ENCODE results near the gene ZNF414.

GRCh38 chr19:8503510-8503909, 10.5 kb downstream of the ZNF414 start:
- no peak for TF ChIP-seq SNAI2 (CRISPR knock-in tag; IDR thresholded peaks at IDR 0.05)
- no peak for TF ChIP-seq ESRRG (CRISPR knock-in tag; IDR thresholded peaks at IDR 0.05)
- TF ChIP-seq ISL1 (CRISPR knock-in tag; IDR thresholded peaks at IDR 0.05), result no peak
- TF ChIP-seq CREB5 (CRISPR knock-in tag; IDR thresholded peaks at IDR 0.05; ENCODE audit: low read depth), result no peak
- no peak for TF ChIP-seq TSHZ2 (CRISPR knock-in tag; IDR thresholded peaks at IDR 0.05)
- no peak for TF ChIP-seq ZNF70 (CRISPR knock-in tag; IDR thresholded peaks at IDR 0.05)
- TF ChIP-seq CSRNP3 (CRISPR knock-in tag; IDR thresholded peaks at IDR 0.05), result no peak
- no peak for TF ChIP-seq ARNTL (CRISPR knock-in tag; IDR thresholded peaks at IDR 0.05; ENCODE audit: borderline replicate concordance, low read depth)
- no peak for TF ChIP-seq ZNF8 (CRISPR knock-in tag; IDR thresholded peaks at IDR 0.05)
- no peak for TF ChIP-seq BACH2 (CRISPR knock-in tag; IDR thresholded peaks at IDR 0.05; ENCODE audit: borderline replicate concordance)
- no peak for TF ChIP-seq PATZ1 (CRISPR knock-in tag; IDR thresholded peaks at IDR 0.05; ENCODE audit: borderline replicate concordance)
- no peak for TF ChIP-seq TCF4 (CRISPR knock-in tag; IDR thresholded peaks at IDR 0.05; ENCODE audit: borderline replicate concordance)
- TF ChIP-seq ZFP30 (CRISPR knock-in tag; IDR thresholded peaks at IDR 0.05), result no peak
- TF ChIP-seq ZFP3 (CRISPR knock-in tag; IDR thresholded peaks at IDR 0.05), result no peak

All from SK-N-SH treated with all-trans-retinoic acid at 6 μM for 48 hours (cell line).